GM18907 (cell line): Measurements from ENCODE around the gene RABGAP1L.
"Not testable (repeated sequence)": the region's sequence is repeated elsewhere in the genome, so short reads cannot be mapped to it uniquely, and the experiment has no call there.

ENCODE experiments used
- ATAC-seq: cut with Tn5 transposase; IDR thresholded peaks from one replicate; pipeline ENCODE4 v1.9.1; 2021; ENCODE audit warnings: mild to moderate bottlenecking, moderate library complexity; ENCODE audit not compliant: unreplicated experiment

RABGAP1L gene

DNA sequence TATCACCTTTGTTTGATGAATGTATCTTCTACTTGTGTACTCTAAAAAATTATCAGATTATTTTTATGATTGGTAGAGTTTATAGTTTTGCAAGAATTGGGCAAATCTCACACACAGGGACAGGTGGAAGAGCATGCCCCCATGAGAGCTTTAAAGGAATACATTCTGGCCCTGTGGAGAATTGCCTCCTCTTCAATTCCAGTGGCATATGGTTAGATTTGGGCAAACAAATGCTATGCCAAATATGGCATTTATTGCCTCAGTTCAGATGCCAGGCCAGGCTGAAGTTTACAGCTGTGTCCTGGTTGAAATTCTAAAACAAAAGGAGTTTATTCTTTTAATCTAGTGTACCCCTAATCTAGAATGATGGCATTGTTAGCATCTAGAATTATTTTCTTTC is 678.1 kb downstream of the RABGAP1L start:
- no peak for ATAC-seq

DNA sequence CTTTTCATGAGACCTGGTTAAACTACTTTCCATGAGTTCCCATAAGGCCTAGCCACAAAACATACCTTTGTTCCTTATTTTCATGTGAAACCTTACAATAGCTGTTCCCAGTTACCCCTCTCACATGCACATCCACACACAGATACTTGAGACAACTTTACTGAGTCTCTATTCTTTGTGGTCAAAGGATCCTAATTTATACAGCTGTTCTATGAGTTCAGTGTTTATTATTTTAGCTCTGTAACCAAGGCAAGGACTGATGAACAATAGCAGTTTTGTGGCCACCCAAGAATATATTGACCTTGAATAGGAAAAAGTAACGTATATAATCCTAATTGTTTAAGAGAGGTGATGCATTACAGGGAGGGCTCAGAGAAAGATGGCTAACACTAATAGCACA is 679.9 kb downstream of the RABGAP1L start:
- ATAC-seq = no peak

DNA sequence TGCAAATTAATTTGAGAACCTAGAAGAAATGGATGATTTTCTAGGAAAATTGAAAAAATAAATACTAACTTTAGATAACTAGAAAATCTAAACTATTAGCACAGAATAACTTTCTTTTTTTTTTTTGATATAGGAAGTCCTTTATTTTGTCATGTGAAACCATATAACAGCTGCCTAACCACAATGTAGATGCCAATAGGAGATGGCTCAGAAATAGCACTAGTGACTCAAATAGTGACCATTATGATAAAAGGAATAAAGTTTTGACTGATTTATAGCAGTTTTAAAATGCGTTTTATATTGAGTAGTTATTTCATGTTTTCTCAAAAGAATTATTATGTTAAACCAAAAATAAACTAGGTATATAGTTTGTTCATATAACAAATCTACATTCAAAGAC is 682.4 kb downstream of the RABGAP1L start:
- no peak for ATAC-seq

DNA sequence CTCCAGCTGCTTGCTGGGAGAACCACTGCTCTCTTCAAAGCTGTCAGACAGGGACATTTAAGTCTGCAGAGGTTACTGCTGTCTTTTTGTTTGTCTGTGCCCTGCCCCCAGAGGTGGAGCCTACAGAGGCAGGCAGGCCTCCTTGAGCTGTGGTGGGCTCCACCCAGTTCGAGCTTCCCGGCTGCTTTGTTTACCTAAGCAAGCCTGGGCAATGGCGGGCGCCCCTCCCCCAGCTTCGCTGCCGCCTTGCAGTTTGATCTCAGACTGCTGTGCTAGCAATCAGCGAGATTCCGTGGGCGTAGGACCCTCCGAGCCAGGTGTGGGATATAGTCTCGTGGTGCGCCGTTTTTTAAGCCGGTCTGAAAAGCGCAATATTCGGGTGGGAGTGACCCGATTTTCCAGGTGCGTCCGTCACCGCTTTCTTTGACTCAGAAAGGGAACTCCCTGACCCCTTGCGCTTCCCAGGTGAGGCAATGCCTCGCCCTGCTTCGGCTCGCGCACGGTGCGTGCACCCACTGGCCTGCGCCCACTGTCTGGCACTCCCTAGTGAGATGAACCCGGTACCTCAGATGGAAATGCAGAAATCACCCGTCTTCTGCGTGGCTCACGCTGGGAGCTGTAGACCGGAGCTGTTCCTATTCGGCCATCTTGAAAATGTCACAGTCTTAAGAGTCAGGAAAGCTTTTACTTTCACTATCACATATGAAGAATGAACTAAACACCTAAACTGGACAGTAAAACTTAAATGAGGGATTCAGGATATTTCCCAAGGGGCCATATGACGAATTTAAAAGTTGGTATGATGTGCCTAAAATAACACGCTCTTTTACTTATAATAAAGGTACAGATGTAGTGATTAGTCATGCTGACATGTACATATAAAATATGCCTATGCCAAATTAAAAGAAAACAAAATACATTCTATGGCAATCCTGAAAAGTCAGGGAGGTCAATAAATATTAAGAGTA is 689.6 kb downstream of the RABGAP1L start:
- ATAC-seq = not testable (repeated sequence)

DNA sequence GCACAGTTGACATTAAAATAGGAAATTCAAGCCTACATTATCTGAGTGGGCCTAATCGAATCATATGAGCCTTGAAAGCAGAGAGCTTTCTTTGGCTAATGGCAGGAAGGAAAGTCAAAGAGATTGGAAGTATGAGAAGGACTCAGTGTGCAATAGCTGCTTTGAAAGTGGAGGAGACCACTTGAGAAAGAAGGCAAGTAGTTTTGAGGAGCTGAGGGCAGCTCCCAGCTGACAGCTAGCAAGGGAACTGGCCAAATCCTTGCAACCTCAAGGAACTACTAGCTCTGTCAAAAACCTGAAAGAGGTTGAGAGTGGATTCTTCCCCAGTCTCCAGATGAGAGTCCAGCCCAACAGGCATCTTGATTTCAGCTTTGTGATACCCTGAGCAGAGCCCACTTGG is 691.4 kb downstream of the RABGAP1L start:
- ATAC-seq = no peak

DNA sequence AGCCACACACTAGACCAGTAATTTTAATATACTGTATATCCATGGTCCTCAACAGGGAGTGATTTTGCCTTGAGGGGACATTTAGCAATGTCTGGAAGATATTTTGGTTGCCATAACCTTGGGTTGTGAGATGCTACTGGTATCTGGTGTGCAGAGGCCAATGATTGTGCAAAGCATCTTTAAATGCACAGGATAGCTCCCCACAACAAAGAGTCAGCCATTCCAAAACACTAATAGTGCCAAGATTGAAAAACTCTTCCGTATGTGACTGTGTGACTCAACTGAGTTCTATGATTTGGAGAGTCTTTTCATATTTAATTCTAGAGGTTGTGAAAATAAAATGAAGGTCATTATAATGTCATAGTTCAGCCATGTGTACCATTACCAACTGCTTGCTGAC is 699.0 kb downstream of the RABGAP1L start:
- no peak for ATAC-seq

DNA sequence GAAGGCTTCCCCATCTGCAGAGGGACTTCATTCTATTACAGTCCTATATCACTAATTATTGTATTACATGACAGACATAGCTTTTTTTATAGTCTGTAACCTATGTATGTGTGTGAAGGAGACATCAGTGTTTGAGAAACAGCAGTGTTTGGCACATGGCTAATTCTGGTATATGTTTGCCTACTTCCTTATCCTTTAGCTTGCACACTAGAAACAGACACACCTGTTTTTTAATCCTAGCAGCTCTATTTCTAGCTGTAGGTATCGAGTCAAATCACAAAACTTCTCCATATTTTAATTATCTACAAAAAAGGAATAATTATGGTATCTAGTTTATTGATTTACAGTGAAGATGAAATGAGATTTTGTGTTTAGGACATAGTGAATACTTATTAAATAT is 711.0 kb downstream of the RABGAP1L start:
- ATAC-seq = no peak

DNA sequence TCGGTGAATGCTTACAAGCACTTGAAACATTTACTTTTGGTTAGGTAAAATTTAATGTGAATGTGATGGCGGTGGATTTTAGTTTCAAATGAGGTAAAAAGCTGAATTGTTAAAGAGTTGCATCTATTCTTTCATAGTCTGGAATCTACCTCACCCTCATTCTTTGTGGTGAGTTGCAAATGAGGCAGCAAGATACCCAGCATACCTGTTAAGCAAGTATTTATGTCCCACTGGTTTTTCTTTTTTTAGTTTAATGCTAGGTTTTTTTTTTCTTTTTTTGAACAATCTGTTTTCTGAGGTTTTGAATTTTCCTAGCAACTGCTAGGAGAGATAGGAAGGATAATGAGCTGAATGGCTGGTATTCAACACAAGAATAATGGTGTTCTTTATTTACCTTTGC is 712.6 kb downstream of the RABGAP1L start:
- ATAC-seq = no peak

DNA sequence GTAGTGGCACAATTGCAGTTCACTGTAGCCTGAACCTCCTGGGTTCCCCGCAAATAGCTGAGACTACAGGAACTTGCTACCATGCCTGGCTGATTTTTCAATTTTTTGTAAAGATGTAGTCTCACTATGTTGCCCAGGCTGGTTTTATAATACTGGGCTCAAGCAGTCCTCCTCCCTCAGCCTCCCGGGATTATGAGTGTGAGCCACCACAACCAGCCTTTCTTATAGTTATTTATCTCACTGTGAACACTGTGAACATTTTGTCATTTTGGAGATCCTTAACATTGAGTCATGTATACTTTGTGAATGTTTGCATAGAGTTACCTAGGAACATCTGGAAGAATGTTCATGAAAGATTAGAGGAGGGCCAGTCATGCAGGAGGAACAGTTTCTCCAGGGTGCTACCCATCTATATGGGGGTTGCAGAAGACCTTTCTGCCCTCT is 713.3 kb downstream of the RABGAP1L start:
- no peak for ATAC-seq

DNA sequence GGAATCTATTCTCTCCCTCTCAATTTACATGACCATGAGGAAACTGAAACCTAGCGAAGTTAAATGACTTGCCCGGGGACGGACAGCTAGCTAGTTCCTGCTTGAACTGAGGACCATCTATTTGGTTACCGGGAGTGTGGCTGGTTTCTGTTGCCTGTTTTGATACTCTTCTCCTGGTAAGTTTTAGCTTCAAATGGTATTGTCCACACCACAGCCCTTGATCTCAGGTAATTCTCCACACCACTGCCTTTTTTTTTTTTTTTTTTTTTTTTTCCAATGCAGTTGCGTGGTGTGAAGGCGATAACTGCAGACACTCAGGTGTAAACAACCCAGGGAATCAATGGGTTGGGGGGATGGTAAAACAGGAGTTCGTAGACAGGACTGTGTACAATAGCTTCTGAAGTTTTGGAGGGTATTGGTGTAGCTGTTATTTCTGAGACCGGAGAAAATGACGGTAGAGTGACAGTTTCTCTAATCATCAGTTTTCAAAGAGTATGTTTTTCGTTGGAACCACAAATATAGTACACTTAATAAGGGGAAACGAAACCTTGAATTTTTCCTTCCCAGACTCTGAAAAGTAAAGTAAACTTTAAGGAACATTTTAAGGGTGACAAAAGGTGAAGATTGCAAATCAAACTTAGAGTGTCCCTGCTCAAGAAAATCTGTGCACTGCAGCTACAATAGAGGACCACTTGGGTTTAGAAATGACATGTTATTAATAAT is 715.2 kb downstream of the RABGAP1L start:
- ATAC-seq = peak; percentile 65

DNA sequence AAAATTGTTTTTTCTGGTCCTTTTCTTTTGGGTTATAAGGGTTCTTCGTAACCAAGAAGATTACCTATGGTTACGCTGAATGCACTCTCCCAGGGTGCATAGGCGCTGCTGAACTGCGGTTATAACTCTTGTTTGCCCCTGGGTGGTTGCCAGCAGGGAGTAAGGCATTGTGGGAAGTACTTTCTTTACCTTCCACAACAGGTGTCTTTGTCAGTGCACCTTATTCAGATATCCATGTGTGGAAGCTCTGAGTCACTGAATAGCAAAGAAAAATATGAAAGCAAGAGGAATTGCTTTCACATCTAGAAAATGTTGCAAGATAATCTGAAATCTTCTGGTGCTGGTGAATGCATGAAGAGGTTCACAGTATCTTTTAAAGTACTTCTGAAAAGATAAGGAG is 716.0 kb downstream of the RABGAP1L start:
- ATAC-seq = no peak

DNA sequence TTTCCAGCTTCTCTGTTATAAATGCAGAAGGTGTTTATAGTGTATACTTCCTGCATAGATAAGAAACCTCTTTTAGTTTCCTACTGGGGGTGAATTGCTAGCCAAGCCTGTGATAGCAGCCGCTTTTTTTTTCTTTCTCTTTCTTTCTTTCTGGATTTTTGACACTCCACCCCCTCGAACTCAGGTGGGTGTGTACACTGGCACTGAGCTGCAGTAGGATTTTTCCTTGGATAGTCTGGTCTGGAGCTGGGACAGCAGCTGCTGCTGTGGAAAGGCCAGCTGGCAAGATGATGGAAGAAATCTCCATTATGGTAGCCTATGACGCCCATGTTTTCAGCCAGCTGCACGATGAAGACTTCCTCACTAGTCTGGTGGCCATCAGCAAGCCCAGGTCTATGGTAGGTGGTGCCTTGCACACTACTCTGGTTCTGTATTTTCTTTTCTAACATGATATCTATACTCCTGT is 717.9 kb downstream of the RABGAP1L start:
- no peak for ATAC-seq

DNA sequence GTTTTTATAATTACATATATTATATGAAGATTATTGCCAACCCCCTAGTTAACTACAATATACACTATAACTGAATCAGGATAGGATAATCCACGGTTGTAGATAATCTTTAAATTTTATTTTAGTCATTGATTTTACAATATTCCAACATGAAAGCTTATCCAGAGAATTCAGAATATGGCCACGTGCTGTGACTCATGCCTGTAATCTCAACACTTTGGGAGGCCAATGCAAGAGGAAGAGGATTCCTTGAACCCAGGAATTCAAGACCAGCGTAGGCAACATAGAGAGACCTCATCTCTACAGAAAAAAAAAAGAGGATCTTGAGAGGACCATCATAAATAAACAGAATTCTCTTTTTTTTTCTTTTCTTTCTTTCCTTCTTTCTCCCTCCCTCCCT is 720.9 kb downstream of the RABGAP1L start:
- no peak for ATAC-seq

DNA sequence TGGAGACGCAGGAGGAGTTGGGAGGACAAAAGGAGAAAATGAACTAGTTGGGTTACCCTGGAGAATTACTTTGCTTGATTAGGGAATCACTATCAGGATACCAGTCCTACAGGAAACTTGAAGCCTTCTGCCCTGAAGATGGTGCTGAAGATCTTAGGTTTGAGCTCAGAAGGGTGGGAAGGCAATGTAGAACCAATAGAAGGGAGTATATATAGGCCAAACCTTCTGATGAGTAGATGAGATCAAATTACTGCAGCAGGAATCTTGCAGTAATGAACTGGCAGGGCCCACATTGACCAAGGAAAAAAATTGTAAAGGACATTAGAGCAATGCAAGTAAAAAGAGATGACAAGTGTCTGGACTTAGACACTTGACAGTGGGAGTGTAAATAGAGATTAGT is 724.1 kb downstream of the RABGAP1L start:
- no peak for ATAC-seq

DNA sequence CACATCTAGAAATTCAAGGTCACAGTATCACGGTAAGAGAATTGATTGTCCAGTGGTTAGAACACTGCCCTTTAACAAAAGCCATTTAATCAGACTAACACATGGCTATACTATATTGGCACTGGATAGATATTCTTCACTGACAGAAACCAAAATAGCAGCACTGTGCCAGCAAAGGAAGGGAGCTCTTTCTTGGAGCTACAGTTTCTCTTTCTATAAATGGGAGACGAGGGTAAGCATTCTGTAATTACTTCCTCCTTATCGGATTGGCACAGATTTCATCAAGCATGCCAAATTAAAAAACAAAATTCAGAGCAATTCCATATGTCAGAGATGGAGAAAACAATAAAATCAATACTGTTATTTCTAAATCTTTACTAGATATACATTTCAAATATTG is 724.7 kb downstream of the RABGAP1L start:
- ATAC-seq = no peak

DNA sequence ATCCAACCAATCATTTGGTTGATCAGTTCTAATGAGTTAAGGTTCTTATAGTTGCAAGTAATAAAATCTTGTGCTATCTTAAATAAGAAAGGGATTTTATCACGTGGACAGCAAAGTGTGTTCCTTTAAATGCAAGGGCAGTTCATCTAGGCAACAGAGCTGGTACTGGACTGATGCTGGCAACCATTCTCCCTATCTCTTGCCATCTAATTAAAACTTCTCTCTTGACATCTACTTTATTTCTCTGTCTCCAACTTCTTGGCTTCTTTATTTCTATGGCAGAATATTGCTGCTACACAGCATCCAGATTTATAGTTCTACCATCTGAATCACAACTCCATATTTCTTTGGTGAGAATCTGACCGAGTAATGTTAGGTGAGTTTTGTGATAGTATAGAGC is 725.2 kb downstream of the RABGAP1L start:
- no peak for ATAC-seq

DNA sequence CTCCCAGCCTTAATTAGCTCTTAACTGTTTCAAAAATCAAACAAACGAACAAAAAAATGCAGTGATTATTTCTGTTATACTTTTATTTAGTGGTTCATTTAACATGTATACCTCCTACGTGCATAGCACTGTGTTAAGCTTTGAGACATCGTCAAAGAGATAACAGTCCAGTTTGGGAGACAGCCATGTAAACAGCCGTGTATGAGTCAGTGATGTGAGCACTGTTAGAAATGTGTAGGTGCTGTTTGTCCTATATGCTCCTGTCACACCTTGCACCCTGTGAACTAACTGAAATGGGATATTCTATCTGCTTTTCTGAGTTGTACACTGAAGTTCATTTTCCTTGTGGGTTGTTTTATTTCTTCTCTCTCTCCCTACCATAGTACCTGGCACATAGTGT is 730.7 kb downstream of the RABGAP1L start:
- no peak for ATAC-seq

DNA sequence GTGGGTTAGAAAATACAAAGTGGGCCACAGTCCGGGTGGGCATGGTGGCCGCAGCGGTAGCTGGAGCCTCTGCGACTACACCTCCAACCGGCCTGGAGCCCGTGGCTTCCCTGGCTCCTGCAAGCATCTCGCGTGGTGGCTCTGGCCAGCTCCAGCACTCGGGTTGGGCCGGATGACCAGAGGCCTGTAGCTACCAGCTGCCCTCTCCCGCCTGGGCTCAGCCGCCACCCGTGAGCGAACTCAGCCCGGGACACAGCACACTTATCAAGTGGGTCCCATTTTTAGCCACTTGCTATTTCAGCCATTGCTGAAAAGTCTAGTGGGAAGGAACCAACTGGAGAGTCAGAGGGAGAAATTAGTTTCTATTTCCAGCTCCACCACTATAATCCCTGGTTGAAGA is 732.7 kb downstream of the RABGAP1L start:
- ATAC-seq = no peak

DNA sequence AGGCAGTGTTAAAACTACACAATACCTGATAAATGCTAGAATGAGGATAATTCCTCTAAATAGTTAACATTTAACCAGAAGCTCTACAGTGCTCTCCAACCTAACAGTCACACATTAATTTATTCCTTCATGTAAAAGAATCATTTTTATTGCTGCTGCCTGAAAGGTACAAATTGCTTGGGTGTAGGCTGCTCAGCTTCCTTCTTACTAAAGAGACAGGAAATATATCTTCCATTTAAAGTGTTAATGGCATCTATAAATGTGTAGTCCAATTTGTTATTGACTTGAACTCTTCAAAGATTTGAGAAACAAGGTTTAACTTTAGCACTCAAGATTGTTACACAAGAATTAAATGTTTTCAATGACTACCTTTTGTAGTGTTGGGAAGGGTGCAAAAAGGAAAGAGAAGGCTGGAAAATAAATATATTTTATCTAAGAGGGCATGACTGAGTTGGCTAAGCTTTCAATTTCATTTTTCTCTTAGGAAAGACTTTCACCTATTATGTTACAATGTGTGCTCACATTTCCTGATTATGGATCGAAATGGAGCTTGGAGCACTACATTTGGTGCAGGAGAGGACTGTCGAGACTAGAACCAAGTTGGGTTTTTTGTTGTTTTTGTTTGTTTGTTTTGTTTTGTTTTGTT is 734.9 kb downstream of the RABGAP1L start:
- no peak for ATAC-seq

DNA sequence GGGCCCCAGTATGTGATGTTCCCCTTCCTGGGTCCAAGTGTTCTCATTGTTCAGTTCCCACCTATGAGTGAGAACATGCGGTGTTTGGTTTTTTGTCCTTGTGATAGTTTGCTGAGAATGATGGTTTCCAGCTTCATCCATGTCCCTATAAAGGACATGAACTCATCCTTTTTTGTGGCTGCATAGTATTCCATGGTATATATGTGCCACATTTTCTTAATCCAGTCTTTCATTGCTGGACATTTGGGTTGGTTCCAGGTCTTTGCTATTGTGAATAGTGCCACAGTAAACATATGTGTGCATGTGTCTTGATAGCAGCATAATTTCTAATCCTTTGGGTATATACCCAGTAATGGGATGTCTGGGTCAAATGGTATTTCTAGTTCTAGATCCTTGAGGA is 736.3 kb downstream of the RABGAP1L start:
- not testable (repeated sequence) for ATAC-seq

DNA sequence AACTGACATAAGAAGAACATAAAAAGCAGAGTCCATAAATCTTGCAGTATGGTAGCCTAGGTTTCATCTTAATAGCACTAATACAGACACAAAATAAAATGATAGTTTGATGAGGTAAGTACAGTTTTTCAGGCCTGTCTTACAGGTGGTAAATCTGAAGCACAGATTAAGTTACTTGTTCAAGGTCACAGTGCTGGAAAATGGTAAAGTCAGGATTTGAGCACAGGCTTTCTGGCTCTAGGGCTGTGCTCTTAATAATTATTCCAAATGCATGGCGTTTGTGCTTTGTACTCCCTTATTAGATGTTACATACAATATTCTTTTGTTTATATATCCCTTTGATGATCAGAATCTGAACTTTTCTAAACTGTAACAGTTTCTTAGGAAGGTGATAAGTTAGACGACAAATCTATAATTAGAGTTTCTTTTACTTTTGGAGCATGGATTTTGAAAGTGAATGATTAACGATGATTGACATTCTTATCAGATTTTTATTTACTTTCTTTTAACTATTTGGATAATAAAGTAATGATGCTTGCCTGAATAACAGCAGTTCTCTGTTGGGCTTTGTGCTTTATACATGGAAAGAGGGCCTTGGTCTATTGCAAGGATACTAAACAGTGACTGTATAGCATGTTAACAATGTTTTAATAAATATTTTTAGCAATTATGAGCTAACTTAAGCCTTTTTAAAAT is 738.9 kb downstream of the RABGAP1L start:
- no peak for ATAC-seq
